DMS53 treated with DMSO at 0.1 percent for 48 hours (cell line): ENCODE results near the gene TOLLIP.

Source experiments
- DNase-seq: peaks from one replicate; lab custom pipeline; 2025; ENCODE audit not compliant: unreplicated experiment; lab: John Stamatoyannopoulos, UW

Gene TOLLIP

GRCh38 chr11:1299621-1300020 lies 9.8 kb downstream of the TOLLIP start:
- no peak for DNase-seq

GRCh38 chr11:1298695-1299492 lies 10.5 kb downstream of the TOLLIP start:
- DNase-seq, result no peak

- DNase-seq, result no peak
These were observed 11.6 kb downstream of the TOLLIP start for GRCh38 chr11:1297576-1298473.

GRCh38 chr11:1297011-1297575 lies 12.3 kb downstream of the TOLLIP start:
- no peak for DNase-seq

GRCh38 chr11:1296287-1296686 lies 13.1 kb downstream of the TOLLIP start:
- no peak for DNase-seq

- no peak for DNase-seq
These were observed 13.8 kb downstream of the TOLLIP start for GRCh38 chr11:1295591-1295990.

GRCh38 chr11:1295086-1295485 lies 14.3 kb downstream of the TOLLIP start:
- no peak for DNase-seq

- no peak for DNase-seq
These were observed 15.8 kb downstream of the TOLLIP start for GRCh38 chr11:1293619-1294015.

- no peak for DNase-seq
These were observed 16.5 kb downstream of the TOLLIP start for GRCh38 chr11:1292644-1293618.

GRCh38 chr11:1292018-1292643 lies 17.3 kb downstream of the TOLLIP start:
- no peak for DNase-seq

- no peak for DNase-seq
These were observed 18.0 kb downstream of the TOLLIP start for GRCh38 chr11:1291295-1292017.

- no peak for DNase-seq
These were observed 19.1 kb downstream of the TOLLIP start for GRCh38 chr11:1290052-1291040.

- no peak for DNase-seq
These were observed 20.1 kb downstream of the TOLLIP start for GRCh38 chr11:1289211-1289935.

- no peak for DNase-seq
These were observed 20.8 kb downstream of the TOLLIP start for GRCh38 chr11:1288426-1289151.

- no peak for DNase-seq
These were observed 21.5 kb downstream of the TOLLIP start for GRCh38 chr11:1287928-1288327.

GRCh38 chr11:1285876-1286275 lies 23.6 kb downstream of the TOLLIP start:
- no peak for DNase-seq

GRCh38 chr11:1285316-1285744 lies 24.1 kb downstream of the TOLLIP start:
- DNase-seq, result no peak
